Measurements from ENCODE around the gene TCF7L1. TPM values are rescaled to one million over a fixed set of nuclear protein-coding genes. Genes with fewer than 3 reads are reported as not detected.

TCF7L1 gene
- total RNA-seq, 1 experiment from 2014 or later, result 1.1 TPM

DNA sequence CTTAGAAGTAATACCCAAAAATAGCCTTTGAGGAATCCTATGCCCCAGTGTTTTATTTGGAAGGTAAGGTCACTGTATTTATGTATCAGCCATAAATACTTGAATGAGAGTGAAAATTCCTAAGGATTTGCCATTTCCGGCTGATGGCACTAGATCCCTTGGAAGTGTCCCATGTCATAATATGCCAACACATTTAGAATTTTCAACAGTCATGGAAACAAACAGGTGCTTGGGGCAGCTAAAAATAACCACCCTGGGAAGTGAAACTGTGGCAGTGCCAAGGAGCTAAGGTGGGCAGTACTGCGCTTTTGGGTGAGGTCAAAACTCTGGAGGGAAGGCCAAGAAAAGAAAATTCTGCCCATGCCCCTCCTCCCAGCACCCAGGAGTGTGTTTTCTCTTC lies 80.2 kb downstream of the TCF7L1 start:
- POLR2A ChIA-PET, result no interaction called here

DNA sequence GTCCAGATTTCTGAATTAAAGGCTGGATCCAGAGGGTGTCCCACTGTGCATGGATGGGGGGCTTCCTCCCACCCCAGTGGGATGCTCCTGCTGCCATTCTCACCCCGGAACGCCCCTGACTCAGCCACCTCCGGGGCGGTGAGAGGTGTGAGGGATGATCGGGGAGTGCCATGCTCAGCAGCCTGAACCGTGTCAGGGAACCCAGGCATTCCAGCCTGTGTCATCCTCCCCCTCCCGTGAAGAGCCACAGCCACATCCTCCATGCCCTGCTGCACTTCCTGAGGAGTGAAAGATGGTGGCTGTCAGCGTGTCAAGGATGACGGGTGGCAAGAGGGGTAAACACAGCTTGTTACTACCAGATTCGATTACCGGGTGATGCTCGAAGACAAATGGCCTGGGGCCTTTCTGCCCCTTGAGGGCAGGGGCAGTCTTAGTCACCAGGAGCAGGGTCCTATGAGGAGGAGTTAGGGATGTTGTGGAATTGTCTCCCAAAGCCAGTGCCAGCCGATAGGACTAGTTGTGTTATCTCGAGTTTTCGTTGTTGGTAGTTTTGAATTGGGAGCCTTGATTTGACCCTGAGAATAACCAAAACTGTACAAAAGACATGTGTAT lies 80.8 kb downstream of the TCF7L1 start:
- no peaks in the 10 kb centered on the region for H3K36me3 Mint-ChIP-seq (ENCODE audit: insufficient read depth, unreplicated experiment)
- no TSS peak for BruUV-seq (replicated peaks)
- TF ChIP-seq, protein P1, sequence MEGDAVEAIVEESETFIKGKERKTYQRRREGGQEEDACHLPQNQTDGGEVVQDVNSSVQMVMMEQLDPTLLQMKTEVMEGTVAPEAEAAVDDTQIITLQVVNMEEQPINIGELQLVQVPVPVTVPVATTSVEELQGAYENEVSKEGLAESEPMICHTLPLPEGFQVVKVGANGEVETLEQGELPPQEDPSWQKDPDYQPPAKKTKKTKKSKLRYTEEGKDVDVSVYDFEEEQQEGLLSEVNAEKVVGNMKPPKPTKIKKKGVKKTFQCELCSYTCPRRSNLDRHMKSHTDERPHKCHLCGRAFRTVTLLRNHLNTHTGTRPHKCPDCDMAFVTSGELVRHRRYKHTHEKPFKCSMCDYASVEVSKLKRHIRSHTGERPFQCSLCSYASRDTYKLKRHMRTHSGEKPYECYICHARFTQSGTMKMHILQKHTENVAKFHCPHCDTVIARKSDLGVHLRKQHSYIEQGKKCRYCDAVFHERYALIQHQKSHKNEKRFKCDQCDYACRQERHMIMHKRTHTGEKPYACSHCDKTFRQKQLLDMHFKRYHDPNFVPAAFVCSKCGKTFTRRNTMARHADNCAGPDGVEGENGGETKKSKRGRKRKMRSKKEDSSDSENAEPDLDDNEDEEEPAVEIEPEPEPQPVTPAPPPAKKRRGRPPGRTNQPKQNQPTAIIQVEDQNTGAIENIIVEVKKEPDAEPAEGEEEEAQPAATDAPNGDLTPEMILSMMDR (IDR thresholded peaks at IDR 0.05; ENCODE audit: unreplicated experiment), result no peak
- ChIA-PET CTCF (interaction anchor here (2.4 kb wide), 1 partner anchor 147 kb away, joined by 14 read pairs; no protein-coding TSS in a partner anchor), POLR2A (no interaction called here)
- no peaks in the 10 kb centered on the region for H3K4me1 Mint-ChIP-seq (ENCODE audit: insufficient read depth, unreplicated experiment)
- no peak overlapping the region for H3K27ac Mint-ChIP-seq (ENCODE audit: low read depth, unreplicated experiment)
- no peak overlapping the region for H3K4me3 Mint-ChIP-seq (ENCODE audit: unreplicated experiment)
- DNase-seq (ENCODE audit: unreplicated experiment), result no peak
- H3K27me3 Mint-ChIP-seq (ENCODE audit: insufficient read depth, unreplicated experiment), result no peaks in the 10 kb centered on the region
- H3K9me3 Mint-ChIP-seq (ENCODE audit: unreplicated experiment), result no peaks in the 10 kb centered on the region
- intact Hi-C loops (cut with micrococcal nuclease), result loop anchor here (10.0 kb wide), 1 partner anchor 129 kb away; no protein-coding TSS in a partner anchor

More for the DNA sequence above, 80.2 kb downstream of the TCF7L1 start:
- TF ChIP-seq, protein P1 (IDR thresholded peaks at IDR 0.05; ENCODE audit: unreplicated experiment), result no peak
- intact Hi-C loops (cut with micrococcal nuclease), result loop anchor here (10.0 kb wide), 1 partner anchor 129 kb away; no protein-coding TSS in a partner anchor
- DNase-seq (ENCODE audit: unreplicated experiment), result no peak
- no peaks in the 10 kb centered on the region for H3K27me3 Mint-ChIP-seq (ENCODE audit: insufficient read depth, unreplicated experiment)
- no peak overlapping the region for H3K27ac Mint-ChIP-seq (ENCODE audit: low read depth, unreplicated experiment)
- CTCF ChIA-PET, result interaction anchor here (2.4 kb wide), 1 partner anchor 147 kb away, joined by 14 read pairs; no protein-coding TSS in a partner anchor
- BruUV-seq (replicated peaks), result no TSS peak
- no peak overlapping the region for H3K4me3 Mint-ChIP-seq (ENCODE audit: unreplicated experiment)
- H3K9me3 Mint-ChIP-seq (ENCODE audit: unreplicated experiment), result no peaks in the 10 kb centered on the region
- H3K4me1 Mint-ChIP-seq (ENCODE audit: insufficient read depth, unreplicated experiment), result no peaks in the 10 kb centered on the region
- no peaks in the 10 kb centered on the region for H3K36me3 Mint-ChIP-seq (ENCODE audit: insufficient read depth, unreplicated experiment)

DNA sequence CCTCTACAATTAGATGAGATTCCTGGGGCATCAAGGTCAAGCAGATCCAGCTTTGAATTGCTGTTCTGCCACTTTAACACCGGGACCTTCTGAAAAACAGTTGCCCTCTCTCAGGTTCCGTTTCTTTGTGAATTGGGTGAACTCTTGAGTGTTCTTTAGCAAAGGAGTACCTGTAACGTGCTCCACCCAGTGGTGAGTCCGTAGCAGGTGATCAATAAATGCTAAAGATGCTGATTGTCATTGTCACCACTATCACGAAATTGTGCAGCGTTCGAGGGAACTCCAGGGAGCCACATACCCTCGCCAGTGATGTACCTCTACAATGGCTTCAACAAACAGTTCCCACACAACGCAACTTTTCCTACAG lies 81.9 kb downstream of the TCF7L1 start:
- DNase-seq (ENCODE audit: unreplicated experiment), result no peak
- TF ChIP-seq, protein P1 (IDR thresholded peaks at IDR 0.05; ENCODE audit: unreplicated experiment), result no peak
- H3K4me3 Mint-ChIP-seq (ENCODE audit: unreplicated experiment), result no peak overlapping the region
- no peaks in the 10 kb centered on the region for H3K27me3 Mint-ChIP-seq (ENCODE audit: insufficient read depth, unreplicated experiment)
- BruUV-seq (replicated peaks), result no TSS peak
- no peaks in the 10 kb centered on the region for H3K36me3 Mint-ChIP-seq (ENCODE audit: insufficient read depth, unreplicated experiment)
- no peaks in the 10 kb centered on the region for H3K9me3 Mint-ChIP-seq (ENCODE audit: unreplicated experiment)
- POLR2A ChIA-PET, result no interaction called here
- CTCF ChIA-PET, result interaction anchor here (0.6 to 2.4 kb wide), 2 partner anchors 148 to 286 kb away, joined by 3 to 14 read pairs; no protein-coding TSS in a partner anchor
- no peaks in the 10 kb centered on the region for H3K4me1 Mint-ChIP-seq (ENCODE audit: insufficient read depth, unreplicated experiment)
- no peak overlapping the region for H3K27ac Mint-ChIP-seq (ENCODE audit: low read depth, unreplicated experiment)
- intact Hi-C loops (cut with micrococcal nuclease), result loop anchor here (10.0 kb wide), 1 partner anchor 130 kb away; no protein-coding TSS in a partner anchor

DNA sequence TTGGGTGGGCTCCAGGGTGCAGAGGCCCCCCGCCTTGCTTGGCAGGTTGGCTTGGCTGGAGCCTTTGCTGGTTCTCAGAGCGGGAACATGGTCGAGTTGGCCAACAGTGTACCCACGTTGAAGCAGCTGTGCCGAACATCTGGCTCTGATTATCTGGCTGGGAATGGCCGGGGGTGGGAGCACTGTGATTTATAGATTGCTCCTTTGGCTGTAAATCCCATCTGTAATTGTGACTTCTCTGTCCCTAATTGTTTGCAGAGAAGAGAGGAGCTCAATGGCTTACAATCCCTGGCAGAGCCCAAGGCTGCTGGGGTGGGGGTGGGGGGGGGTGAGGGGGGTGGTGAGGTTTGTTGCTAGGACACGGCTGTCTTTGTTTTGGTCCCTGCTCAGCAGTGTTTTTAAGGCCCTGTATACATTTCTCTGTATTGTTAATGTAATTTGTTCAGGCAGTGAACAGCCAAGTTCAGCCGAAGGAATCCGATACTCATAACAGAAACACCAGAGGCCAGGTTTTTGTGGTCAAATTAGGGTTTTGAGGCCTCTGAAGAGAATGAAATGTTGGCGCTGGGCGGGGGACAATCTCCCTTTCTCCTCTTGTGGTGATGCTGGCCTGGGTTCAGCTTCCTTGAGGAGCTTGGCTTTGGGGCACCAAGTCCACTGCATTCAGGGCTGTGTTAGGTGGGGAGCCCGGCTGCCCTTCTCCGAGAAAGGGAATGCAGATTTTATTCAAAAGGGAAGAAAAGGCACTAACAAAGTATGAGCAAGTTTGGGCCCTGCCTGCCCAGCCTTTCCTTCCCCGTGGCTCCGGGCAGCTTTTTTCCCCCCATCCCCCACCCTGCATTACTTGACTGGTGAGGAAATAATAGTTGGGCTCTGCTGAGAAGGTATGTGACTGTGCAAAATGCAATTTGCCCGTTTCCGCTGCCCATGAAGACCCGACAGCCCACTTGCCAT lies 82.5 kb downstream of the TCF7L1 start:
- TF ChIP-seq, protein P1 (IDR thresholded peaks at IDR 0.05; ENCODE audit: unreplicated experiment), result no peak
- CTCF ChIA-PET, result interaction anchor here (0.6 to 2.4 kb wide), 2 partner anchors 149 to 286 kb away, joined by 3 to 14 read pairs; no protein-coding TSS in a partner anchor
- no TSS peak for BruUV-seq (replicated peaks)
- no peaks in the 10 kb centered on the region for H3K4me1 Mint-ChIP-seq (ENCODE audit: insufficient read depth, unreplicated experiment)
- no peak for DNase-seq (ENCODE audit: unreplicated experiment)
- H3K27me3 Mint-ChIP-seq (ENCODE audit: insufficient read depth, unreplicated experiment), result no peaks in the 10 kb centered on the region
- H3K9me3 Mint-ChIP-seq (ENCODE audit: unreplicated experiment), result no peaks in the 10 kb centered on the region
- H3K27ac Mint-ChIP-seq (ENCODE audit: low read depth, unreplicated experiment), result no peak overlapping the region
- H3K4me3 Mint-ChIP-seq (ENCODE audit: unreplicated experiment), result no peak overlapping the region
- intact Hi-C loops (cut with micrococcal nuclease), result loop anchor here (10.0 kb wide), 1 partner anchor 131 kb away; no protein-coding TSS in a partner anchor
- no peaks in the 10 kb centered on the region for H3K36me3 Mint-ChIP-seq (ENCODE audit: insufficient read depth, unreplicated experiment)
- POLR2A ChIA-PET, result no interaction called here
